WTC11 (cell line): ENCODE measurements around the gene GNG4.

Experiments used
- AR ChIP-seq: fragments of 250-450 bp; sonication (Bioruptor Pico); IDR thresholded peaks from 2 replicates; pipeline ENCODE4 v1.9.0; 2021; ENCODE audit warnings: mild to moderate bottlenecking
- CTCF ChIP-seq: fragments of 200-600 bp; IDR thresholded peaks from 2 replicates; pipeline ENCODE4 v1.8.0; 2022; ENCODE audit warnings: antibody characterized with exemption
- RORB ChIP-seq: fragments of 250-450 bp; sonication (Bioruptor Pico); IDR thresholded peaks from 2 replicates; pipeline ENCODE4 v1.9.0; 2021; ENCODE audit warnings: mild to moderate bottlenecking
- SOX15 ChIP-seq: fragments of 250-450 bp; sonication (Bioruptor Pico); IDR thresholded peaks from 2 replicates; pipeline ENCODE4 v1.9.0; 2021; ENCODE audit warnings: mild to moderate bottlenecking
- STAT6 ChIP-seq: sonication (generic); formaldehyde crosslinking; conservative IDR thresholded peaks from 2 replicates; pipeline ENCODE4 v1.8.1; 2023; ENCODE audit warnings: mild to moderate bottlenecking, low read depth, missing genetic modification reagents, moderate library complexity
- ZNF512 ChIP-seq: sonication (generic); formaldehyde crosslinking; IDR thresholded peaks from 2 replicates; pipeline ENCODE4 v1.8.1; 2022; ENCODE audit warnings: missing genetic modification reagents, borderline replicate concordance

- no peak for TF ChIP-seq ZNF512 (CRISPR knock-in tag)
- no peak for TF ChIP-seq STAT6 (CRISPR knock-in tag)
- TF ChIP-seq CTCF: no peak
- TF ChIP-seq SOX15 (CRISPR knock-in tag): no peak
- TF ChIP-seq AR (CRISPR knock-in tag): no peak
- no peak for TF ChIP-seq RORB
Measured at GRCh38 chr1:235588916-235589515, 60.6 kb downstream of the GNG4 start.
